T-helper 2 cell treated with Interferon-gamma antibody and Interleukin-4, amounts not matched to agents 100 ng/mL and 5 ng/mL, for 36 hours (primary cell): Measurements from ENCODE around the gene COBL. TPM values are rescaled to one million over a fixed set of nuclear protein-coding genes. Genes with fewer than 3 reads are reported as not detected.
"Not testable (repeated sequence)": the region's sequence is repeated elsewhere in the genome, so short reads cannot be mapped to it uniquely, and the experiment has no call there.

Source experiments
- intact Hi-C: fragments of 100-400 bp; cut with micrococcal nuclease; formaldehyde crosslinking; loops from one replicate; pipeline ENCODE4 v1.15.1; 2023
- total RNA-seq: library from RNA; stranded (reverse); gene quantifications from 2 replicates; pipeline ENCODE4 v1.2.3, GENCODE V29; 2022

The COBL gene
- total RNA-seq, 1 donor from 2014 or later: not detected

DNA sequence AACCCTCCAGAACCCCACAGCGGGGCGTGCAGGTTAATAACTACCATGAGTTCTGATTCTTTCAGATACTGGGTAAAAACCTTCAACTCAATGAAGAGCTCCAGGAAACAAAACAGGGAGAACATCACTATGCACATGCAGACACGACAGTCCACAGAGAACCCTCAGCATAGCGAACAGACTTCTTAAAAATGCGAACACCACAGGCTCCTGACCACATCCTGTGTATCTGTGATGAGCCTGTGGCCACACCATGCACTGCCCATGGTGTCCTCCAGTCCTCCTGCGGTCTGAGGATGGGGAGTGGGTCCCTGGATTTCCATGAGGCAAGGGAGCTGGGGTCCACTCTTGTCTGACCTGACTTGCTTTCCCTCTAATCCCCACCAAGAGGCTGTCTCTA, 107.2 kb downstream of the COBL start:
- intact Hi-C loops: no loop called here

DNA sequence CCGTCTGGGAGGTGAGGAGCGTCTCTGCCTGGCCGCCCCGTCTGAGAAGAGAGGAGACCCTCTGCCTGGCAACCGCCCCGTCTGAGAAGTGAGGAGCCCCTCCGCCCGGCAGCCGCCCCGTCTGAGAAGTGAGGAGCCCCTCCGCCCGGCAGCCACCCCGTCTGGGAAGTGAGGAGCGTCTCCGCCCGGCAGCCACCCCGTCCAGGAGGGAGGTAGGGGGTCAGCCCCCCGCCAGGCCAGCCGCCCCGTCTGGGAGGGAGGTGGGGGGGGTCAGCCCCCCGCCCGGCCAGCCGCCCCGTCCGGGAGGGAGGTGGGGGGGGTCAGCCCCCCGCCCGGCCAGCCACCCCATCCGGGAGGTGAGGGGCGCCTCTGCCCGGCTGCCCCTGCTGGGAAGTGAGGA, 108.5 kb downstream of the COBL start:
- intact Hi-C loops: not testable (repeated sequence)

DNA sequence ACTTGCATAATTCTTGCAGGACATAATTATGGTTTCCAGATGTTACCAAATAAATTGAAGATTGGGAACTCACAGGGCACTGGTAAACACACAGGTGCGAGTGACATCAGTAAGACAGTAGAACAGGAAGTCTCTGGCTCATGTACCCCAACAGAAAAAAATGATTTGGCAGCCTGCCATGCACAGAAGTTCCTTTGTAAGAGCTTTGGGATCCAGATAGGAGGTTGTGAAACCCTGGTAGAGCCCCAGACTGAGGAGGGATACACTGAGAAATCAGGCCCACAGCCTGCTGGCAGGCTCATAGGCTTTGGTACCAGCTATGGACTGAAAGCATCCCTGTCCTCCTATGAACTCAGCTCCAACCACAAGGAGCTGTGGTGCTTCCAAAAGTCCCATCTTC, 118.0 kb downstream of the COBL start:
- intact Hi-C loops: no loop called here

DNA sequence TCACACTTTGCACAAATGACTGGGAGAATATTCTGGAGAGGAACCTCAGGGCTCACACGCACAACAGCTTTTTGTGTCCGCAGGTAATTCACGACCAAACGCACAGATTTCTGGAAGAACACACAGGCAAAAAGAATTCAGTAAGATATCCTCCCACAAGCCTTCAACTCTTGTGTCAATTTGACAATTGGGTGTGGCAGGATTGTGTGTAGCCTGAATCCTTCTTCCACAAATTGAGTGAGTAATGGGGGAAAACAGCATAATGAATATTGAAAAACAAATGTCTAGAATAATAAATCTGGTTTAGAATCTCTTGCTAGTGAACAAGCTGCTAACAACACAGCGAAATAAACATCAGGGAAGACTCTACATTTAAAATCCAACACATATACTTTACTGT, 125.6 kb downstream of the COBL start:
- intact Hi-C loops: no loop called here

DNA sequence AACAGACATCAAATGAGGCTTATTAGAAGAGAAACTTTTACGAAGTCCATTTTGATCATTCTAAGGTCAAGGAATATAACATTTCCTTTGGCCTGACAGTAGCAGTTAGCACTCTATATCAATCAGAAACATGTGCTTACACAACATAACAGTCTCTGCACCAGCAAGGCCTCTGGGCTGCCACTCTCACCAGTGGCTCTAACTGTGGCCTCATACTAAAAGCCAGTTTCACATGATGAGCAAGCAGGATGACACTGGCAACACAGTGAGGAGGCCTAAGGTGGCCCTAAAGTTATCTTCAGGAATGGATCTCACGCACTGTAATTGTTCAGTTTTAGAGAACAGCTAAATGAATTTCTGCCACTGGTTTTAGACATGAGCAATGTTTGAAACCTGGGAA, 126.8 kb downstream of the COBL start:
- intact Hi-C loops: no loop called here

DNA sequence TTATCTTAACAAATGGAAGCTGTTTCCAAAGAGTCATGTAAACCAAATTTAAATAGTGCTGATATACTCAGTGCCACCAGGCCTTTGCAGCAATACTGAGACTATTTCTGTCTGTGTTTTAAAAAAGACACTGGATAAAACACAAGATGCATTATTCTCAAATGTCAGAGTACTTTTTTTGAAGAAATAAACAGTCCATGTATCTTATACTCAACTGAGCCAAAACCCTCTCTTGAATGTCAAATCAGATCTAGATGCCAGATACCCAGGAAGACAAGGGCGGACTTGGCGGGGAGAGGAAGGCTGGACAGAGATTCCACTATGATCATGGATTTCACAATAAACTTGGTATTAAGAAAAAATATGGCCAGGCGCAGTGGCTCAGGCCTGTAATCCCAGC, 127.6 kb downstream of the COBL start:
- intact Hi-C loops: no loop called here

DNA sequence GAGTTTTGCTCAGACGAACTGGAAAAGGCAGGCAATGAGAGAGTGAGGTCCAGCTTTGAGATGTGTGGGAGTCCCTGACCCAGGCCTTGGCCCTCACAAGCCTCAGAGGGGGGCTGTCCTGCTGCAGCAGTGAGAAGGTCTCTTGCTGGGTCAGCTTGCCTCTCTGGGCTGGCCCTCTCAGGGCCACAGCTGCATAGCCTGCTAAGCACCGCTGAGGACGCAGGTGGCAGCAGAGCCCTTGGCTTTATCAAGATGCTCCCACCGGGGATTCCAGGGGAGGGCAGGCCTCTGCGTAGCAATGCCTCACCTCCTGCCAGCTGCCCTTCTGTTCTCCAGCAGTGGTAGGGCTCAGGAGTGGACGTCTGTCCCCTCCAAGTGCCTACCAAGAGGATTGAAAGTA, 128.7 kb downstream of the COBL start:
- intact Hi-C loops: no loop called here

DNA sequence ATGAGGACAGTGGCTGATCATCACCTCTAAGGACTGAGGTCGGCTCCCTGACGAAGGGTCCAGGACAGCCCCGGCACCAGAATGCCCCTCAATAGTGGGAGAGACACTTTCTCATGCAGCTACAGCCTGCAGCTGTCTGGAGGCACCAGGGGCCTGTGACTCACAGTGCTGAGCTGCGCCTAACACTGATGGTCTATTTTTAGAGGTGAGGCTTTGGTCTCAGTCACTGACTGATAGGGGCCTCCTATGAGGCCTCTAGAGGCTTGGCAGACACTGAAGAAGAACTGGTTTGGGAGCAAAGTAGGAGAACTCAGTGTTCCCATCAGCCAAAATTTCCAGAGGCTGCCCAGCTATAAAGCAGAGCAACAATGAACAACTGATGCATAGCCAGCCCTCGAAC, 130.1 kb downstream of the COBL start:
- intact Hi-C loops: no loop called here

DNA sequence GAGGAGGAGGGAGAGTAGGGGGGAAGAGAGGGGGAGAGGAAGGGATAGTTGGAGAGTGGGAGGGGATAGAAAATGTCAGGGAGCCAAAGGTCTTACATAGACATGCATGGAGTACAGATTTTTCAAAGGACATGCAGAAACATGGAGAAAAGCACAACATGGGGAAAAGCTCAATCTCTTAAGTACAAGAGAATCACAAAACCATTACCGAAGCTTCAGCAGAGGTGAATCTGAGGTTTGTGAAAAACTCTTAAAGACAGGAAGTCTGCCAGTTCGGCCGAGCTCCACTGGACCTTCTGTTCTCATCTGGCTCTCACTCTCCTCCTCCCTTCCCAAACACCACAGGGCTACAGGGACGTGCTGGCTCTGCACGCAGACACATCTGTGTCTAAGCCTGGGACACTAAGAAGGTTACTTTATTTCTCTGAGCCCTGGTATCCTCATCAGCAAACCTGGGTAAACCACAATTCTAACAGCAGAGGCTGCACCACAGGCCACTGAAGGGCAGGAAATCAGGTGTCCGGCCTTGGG, 133.9 kb downstream of the COBL start:
- intact Hi-C loops: no loop called here

DNA sequence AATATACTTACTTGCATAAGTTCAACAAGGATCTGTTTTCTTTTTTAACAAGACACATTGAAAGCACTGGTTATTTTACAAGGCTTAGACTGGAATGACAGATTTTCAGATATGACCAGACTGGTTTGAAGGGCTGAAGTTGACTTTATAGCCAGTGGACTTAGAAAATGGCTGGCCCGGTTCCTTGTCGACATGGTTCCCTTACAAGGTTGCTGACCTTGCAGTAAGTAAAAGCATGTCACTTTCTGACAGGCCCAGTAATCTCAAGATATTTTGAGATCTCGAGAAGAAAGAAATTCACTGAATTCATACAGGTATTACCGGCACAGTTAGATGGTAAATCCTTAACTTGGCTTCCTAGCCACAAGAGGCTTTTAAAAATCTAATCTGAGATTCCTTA, 136.5 kb downstream of the COBL start:
- intact Hi-C loops: no loop called here

DNA sequence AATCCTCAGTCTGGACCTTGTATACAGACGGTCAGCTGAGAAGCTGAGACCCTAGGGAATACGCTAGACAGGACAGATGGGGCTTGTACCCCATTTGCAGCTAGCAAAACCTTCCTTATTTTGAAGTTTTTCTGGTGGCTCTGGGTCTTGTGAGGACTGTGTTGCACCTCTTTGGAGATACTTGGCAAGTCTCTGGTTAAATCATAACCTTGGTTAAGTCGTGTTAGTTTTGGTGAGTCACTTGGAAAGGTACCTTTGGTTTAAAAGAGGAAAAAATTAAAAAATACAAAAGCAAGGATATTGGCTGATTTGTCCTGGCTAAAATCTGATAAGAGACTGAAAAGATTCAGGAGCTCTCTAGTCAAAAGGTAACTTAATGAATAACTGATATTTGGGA, 140.6 kb downstream of the COBL start:
- intact Hi-C loops: no loop called here

DNA sequence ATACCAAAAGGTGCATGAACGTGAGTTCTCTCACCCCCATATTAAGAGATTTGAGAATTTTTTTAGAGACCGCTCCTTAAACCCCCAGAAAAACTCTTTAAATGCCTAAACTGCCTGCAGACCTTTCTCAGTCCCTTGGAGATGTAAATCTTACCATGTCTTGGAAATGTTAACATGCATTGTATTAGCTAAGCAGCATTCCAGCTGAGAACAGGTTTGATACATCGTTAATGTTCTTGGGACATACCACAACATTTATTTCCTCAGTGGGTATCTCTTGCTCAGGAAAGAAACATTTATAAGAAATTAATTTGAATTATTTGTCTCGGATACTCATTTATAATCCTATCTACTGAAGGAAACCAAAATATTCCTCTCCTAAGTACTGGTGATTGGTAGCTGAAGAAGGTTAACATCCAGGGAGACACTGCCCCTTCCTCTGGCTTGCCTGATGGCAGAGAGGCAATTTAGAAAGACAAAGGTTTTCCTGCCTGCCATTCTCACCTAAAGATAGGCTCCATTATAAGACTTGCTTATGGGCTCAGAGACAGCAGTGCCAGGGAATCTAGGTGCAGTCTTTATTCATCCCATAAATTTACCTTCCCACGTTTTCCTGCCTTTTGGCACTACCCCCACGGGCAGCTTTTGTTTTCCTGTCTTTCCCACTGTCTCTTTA, 141.2 kb downstream of the COBL start:
- intact Hi-C loops: no loop called here

DNA sequence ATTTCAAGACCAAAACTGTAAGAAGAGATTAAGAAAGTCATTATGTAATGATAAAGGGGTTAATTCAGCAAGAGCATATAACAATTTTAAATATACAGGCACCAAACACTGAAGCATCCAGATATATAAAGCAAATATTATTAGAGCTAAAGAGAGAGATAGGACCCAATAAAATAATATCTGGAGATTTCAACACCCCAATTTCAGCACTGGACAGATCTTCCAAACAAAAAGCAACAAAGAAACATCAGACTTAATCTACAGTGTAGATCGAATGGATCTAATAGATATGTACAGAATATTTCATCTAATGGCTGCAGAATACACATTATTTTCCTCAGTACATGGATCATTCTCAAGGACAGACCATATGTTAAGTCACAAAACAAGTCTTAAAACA, 151.3 kb downstream of the COBL start:
- intact Hi-C loops: loop anchor here (10.0 kb wide), 1 partner anchor 61 kb away; no protein-coding TSS in a partner anchor

DNA sequence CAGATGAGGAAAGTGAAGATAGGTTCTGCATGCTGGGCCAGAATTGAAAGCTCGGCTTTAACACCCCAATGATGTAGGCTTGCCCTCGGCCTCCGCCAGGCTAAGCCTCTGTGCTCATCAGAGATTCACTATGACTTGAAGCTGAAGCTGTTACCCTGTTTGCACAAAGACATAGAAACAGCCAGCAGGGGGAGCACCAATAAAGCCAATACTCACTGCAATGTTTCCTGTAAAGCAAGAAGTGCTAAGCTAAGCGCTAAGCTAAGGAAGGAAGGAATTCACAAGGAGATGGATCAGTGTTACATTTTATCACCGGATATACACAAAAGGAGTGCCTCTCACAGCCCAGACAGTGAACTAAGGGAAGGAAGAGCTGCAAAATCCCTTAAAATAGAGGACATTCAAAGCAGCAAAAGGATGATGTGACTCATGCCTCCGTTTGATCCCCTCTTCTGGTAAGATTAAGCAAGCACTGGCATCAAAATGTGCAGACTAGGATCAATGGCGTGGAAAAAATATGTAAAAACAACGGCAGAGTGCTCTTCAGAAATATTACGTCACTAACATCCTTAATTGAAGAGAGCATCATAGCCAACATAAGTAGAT, 153.8 kb downstream of the COBL start:
- intact Hi-C loops: loop anchor here (2.0 to 10.0 kb wide), 3 partner anchors 58 to 711 kb away; partner anchors contain the start of gene FIGNL1

DNA sequence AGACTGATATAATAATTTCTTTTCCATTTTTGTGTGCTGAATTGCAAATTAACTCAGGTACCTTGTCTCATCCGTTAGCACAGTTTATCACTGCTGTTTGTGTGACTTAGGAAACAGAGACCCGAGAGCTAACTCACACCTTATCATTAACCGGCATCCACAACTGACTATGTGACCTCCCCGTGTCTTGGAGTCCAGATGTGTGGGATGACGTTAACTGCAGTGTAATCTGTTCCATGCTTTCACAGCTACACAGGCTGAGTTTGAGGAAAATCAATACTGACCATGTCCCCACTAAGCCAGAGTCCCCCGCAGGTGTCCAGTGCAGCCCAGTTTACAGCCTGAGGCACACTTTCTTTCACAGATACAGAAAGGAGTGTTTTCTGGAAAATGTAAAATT, 154.7 kb downstream of the COBL start:
- intact Hi-C loops: loop anchor here (1.0 to 10.0 kb wide), 6 partner anchors 57 to 1070 kb away; partner anchors contain the start of gene FIGNL1

DNA sequence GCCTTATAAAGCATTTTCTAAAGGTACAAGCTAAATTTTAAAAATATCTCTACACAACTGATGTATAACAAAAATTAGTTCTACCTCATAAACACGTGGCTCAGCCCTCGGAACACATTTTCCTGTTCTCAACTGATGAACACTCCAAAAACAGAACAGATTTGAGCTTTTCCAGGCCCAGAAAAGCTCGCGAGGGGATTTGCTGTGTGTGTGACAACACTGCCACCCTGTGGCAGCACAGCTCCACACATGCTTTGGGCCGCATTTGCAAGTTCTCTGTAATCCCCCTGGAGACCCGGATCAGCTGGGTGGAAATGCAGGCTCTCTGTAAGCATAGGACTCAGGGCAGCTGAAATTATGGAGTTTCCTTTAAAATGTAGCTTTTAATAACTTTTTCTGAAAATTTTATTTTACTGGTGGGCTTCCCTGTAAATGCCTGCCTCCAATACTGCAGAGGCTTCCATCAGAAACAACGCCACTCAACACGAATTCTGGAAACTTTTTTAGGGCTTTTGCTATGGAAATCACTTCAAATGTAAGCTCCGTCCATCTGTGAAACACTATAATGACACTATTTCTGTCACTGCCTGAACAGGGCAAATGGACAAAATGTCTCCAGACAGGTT, 155.5 kb downstream of the COBL start:
- intact Hi-C loops: loop anchor here (1.0 to 10.0 kb wide), 5 partner anchors 56 to 1069 kb away; partner anchors contain the start of gene FIGNL1

DNA sequence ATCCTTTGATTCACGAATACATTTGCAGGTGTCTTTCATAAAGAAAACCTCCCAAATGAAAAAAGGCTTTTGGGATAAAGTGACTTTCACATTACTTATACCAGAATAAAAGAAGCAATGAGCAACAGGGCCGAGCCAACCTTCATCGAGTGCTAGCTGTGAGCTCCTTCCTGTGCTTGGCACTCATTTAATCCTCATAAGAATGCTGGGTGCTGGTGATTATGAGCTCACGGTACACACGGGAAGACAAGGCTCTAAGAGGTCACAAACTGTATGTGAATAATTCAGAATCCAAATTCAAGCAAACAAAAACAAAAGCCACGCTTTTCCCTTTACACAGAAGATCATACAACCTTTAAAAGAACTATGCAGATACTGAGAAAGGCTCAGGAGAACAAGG, 156.2 kb downstream of the COBL start:
- intact Hi-C loops: loop anchor here (2.0 to 10.0 kb wide), 3 partner anchors 56 to 708 kb away; partner anchors contain the start of gene FIGNL1

DNA sequence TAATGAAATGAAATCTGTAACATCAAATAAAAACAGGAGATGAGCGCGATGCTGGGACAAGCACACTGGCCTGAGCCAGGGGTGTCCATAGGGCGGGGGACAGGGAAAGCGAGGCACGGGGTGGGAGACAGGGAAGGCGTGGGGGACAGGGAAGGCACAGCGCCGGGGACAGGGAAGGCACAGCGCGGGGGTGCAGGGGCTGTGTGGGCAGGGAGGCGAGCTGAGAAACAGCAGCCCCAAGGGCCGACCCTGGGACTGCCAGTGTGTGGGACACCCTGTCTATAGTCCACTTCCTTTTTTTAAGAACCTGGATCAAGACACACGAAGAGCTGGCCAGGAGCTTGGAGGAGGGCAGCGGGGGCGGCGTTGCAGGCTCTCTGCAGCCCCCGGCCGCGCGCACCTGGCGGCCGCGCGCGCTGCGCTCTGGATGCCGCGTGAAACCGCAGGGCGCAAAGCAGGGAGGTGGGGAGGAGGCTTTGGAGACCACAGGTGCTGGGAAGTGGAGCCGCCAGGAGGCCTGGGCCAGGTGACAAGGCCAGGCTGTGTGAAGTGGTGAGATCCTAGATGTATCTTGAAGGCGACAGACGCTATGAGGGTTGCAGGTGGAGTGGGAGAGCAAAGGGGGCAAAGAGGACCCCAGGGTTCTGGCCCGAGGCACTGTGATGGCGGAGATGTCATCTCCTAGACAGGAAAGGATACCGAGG, 157.7 kb downstream of the COBL start:
- intact Hi-C loops: no loop called here

DNA sequence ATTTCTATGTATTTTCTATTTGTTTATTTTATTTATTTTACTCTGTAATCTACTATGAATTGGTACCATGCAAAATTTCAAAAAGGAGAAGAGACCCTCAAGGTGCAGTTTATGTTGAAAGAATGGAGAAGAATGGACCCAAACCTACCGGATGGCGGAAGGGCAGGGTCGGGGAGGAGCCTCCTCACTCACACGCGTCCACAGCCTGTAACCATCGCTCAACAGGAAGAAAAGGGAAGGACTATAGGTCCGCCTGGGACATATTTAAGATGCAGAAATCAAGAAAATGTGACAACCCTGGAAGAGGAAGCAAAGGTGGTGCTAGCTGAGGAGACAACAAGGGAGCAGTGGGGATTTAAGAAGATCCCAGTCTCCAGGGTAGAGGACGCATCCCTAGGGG, 158.4 kb downstream of the COBL start:
- intact Hi-C loops: no loop called here

DNA sequence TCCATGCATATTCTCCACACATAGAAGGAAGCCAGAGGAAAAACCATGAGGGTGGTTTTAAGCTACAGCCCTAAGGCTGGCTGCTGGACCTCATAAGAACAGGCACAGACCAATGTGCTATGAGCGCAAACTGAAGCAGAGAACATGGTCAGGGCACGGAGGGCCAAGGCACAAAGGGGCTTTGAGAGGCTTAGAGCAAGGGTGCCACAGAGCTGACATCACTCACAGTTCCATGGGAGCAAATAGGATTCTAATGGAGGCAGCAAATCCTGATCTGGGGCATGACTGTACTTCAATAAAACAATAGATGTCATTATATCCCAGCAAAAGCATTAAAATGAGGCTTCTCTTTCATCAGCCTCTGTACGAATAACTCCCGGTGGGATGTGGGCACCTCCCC, 162.4 kb downstream of the COBL start:
- intact Hi-C loops: no loop called here

DNA sequence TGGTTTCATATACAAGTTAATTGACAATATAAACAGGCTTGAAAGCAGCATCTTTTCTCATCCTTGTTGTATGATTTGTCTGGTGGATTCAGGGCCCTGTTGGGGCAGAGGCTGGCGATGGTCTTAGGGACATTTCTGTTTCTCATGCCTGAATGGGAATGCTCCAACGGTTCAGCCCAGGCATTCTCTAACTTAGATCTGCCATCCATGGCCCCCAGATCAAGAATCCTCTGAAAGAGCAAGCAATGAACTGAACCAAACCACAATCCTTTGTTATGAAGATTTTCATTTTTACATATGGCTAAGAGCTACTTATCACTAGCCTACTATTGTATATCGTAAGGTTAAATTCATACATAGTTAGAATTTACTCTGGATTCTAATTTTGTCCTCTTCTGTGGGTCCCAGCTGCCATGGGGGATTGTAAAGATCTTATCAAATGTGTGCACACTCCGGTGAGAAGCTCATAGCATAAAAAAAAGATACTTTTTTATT, 163.9 kb downstream of the COBL start:
- intact Hi-C loops: no loop called here

DNA sequence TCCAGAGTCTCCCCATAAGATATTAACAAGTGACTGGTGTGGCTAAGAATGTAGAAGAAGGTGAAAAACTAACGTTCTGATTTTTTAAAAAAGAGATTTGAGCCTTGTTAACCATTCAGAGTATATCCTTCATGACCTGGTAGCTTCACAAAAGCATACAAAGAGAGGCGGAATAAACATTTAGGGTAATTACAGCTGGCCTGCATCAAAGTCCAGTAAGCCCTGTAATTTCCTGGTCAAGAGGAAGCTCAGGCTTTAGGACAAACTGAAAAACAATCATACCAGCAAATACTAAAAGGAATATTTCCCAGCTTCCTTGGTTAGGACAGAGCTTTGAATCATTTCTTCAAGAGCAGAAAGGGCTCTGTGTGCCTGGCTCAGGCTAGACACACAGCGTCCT, 165.2 kb downstream of the COBL start:
- intact Hi-C loops: no loop called here
